ENCODE data around the gene FOXP1.

- TF ChIP-seq POLR2A (IDR thresholded peaks at IDR 0.05) (no peak), CTCF (IDR thresholded peaks at IDR 0.05) (no peak)
Observed at GRCh38 chr3:70905491-70905890, 678.0 kb downstream of the FOXP1 start.
